ENCODE results near the gene RBM10. TPM values are rescaled to one million over a fixed set of nuclear protein-coding genes. Genes with fewer than 3 reads are reported as not detected.

The RBM10 gene
- total and polyA plus RNA-seq, 12 donors, result 23.1 to 32.1 (median 26.8) TPM

DNA sequence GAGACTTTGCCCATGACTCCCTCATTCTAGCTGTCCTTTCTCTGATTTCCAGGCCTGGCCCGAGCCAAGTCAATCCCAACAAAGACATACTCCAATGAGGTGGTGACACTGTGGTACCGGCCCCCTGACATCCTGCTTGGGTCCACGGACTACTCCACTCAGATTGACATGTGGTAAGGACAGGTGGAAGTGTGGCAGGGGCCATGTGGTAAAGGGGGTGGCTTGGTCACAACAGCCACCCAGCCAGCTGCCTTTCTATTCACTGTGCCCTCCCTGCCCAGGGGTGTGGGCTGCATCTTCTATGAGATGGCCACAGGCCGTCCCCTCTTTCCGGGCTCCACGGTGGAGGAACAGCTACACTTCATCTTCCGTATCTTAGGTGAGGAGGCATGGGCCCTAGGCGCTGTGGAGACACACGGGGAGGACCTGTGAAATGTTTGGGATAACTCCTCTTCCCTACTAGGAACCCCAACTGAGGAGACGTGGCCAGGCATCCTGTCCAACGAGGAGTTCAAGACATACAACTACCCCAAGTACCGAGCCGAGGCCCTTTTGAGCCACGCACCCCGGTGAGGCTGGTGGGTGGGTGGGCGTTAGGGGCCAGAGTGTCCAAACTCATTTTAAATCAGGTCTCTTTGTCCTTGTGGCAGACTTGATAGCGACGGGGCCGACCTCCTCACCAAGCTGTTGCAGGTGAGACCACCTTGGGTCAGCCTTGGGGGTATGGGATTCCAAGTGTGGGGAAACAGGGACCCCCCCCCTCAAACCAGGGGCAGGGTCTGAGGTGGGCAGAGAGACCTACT, 81.7 kb downstream of the RBM10 start:
- ATAC-seq (no peak), DNase-seq (no peak)
- 87 to 92% methylated on average over 16 to 19 of the region's 19 CpGs for WGBS, 2 donors
- TF ChIP-seq, protein P1, sequence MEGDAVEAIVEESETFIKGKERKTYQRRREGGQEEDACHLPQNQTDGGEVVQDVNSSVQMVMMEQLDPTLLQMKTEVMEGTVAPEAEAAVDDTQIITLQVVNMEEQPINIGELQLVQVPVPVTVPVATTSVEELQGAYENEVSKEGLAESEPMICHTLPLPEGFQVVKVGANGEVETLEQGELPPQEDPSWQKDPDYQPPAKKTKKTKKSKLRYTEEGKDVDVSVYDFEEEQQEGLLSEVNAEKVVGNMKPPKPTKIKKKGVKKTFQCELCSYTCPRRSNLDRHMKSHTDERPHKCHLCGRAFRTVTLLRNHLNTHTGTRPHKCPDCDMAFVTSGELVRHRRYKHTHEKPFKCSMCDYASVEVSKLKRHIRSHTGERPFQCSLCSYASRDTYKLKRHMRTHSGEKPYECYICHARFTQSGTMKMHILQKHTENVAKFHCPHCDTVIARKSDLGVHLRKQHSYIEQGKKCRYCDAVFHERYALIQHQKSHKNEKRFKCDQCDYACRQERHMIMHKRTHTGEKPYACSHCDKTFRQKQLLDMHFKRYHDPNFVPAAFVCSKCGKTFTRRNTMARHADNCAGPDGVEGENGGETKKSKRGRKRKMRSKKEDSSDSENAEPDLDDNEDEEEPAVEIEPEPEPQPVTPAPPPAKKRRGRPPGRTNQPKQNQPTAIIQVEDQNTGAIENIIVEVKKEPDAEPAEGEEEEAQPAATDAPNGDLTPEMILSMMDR (IDR thresholded peaks at IDR 0.05), result no peak
- intact Hi-C loops (cut with DNase I), result no loop called here
- H3K27ac ChIP-seq, result no peak overlapping the region
- H3K9me3 ChIP-seq, result no peaks in the 10 kb centered on the region
- H3K36me3 ChIP-seq, result peaks cover 0 to 72% (median 9%) of the 10 kb centered on the region in 9 donors
- no peak overlapping the region for H3K4me3 ChIP-seq
- H3K27me3 ChIP-seq, result peaks cover 0 to 23% (median 0%) of the 10 kb centered on the region in 7 donors
- H3K4me1 ChIP-seq, result peaks cover 0 to 2% (median 0%) of the 10 kb centered on the region in 9 donors

DNA sequence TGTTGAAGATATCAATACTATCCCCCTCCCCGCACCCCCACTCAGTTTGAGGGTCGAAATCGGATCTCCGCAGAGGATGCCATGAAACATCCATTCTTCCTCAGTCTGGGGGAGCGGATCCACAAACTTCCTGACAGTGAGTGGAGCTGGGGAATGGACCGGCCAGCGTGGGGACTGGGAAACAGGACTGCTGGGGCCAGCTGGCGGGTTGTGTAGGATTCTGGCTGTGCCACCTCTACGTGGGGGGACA, 82.2 kb downstream of the RBM10 start:
- H3K9me3 ChIP-seq, result no peaks in the 10 kb centered on the region
- no peak overlapping the region for H3K27ac ChIP-seq
- 85 to 89% methylated on average over 9 of the region's 9 CpGs for WGBS, 2 donors
- H3K27me3 ChIP-seq, result peaks cover 0 to 23% (median 0%) of the 10 kb centered on the region in 7 donors
- peaks cover 0 to 2% (median 0%) of the 10 kb centered on the region in 9 donors for H3K4me1 ChIP-seq
- H3K36me3 ChIP-seq, result peaks cover 0 to 72% (median 9%) of the 10 kb centered on the region in 9 donors
- intact Hi-C loops (cut with DNase I), result no loop called here
- TF ChIP-seq, protein P1 (IDR thresholded peaks at IDR 0.05), result no peak
- no peak for DNase-seq
- H3K4me3 ChIP-seq, result no peak overlapping the region
- ATAC-seq, result no peak

- Histone ChIP-seq H3K27ac (no peak overlapping the region), H3K27me3 (peaks cover 0 to 34% (median 0%) of the 10 kb centered on the region in 7 donors), H3K4me3 (no peak overlapping the region), H3K4me1 (peaks cover 0 to 6% (median 0%) of the 10 kb centered on the region in 9 donors), H3K36me3 (peaks cover 0 to 63% (median 9%) of the 10 kb centered on the region in 9 donors), H3K9me3 (no peaks in the 10 kb centered on the region)
- 91 to 95% methylated on average over 12 of the region's 12 CpGs for WGBS, 2 donors
- no peak for ATAC-seq
- TF ChIP-seq, protein P1 (IDR thresholded peaks at IDR 0.05), result no peak
- intact Hi-C loops (cut with DNase I), result no loop called here
- no peak for DNase-seq
Measured at GRCh38 chrX:47228550-47229270, 83.7 kb downstream of the RBM10 start.

- no peak for ATAC-seq
Measured at GRCh38 chrX:47229427-47229826, 84.4 kb downstream of the RBM10 start.

More at GRCh38 chrX:47229427-47229826, 84.4 kb downstream of the RBM10 start:
- Histone ChIP-seq H3K27me3 (peaks cover 0 to 40% (median 0%) of the 10 kb centered on the region in 7 donors), H3K4me3 (no peak overlapping the region), H3K9me3 (no peaks in the 10 kb centered on the region), H3K4me1 (peaks cover 0 to 8% (median 0%) of the 10 kb centered on the region in 9 donors), H3K27ac (no peak overlapping the region), H3K36me3 (peaks cover 0 to 56% (median 9%) of the 10 kb centered on the region in 9 donors)
- DNase-seq, result no peak
- WGBS, 2 donors, result 92 to 98% methylated on average over 6 of the region's 6 CpGs
- TF ChIP-seq, protein P1 (IDR thresholded peaks at IDR 0.05), result no peak
- intact Hi-C loops (cut with DNase I), result no loop called here
